Rectal smooth muscle tissue (tissue), 1 donor: ENCODE results near the gene EPS15.

Experiments used
- H3K27ac ChIP-seq: one replicate; pipeline ENCODE4 v1.7.0; 2013; ENCODE audit warnings: low read depth, low read length, inconsistent platforms
- H3K27me3 ChIP-seq: one replicate; pipeline ENCODE4 v1.7.0; 2013; ENCODE audit warnings: low read length; ENCODE audit not compliant: control insufficient read depth, insufficient read depth
- H3K36me3 ChIP-seq: one replicate; pipeline ENCODE4 v1.7.0; 2013; ENCODE audit warnings: low read length; ENCODE audit not compliant: control insufficient read depth, insufficient read depth
- H3K4me1 ChIP-seq: one replicate; pipeline ENCODE4 v1.7.0; 2013; ENCODE audit warnings: low read length; ENCODE audit not compliant: control insufficient read depth, insufficient read depth
- H3K4me3 ChIP-seq: one replicate; pipeline ENCODE4 v1.7.0; 2013; ENCODE audit warnings: low read length
- H3K9ac ChIP-seq: one replicate; pipeline ENCODE4 v1.7.0; 2013; ENCODE audit warnings: low read length

EPS15 gene

DNA sequence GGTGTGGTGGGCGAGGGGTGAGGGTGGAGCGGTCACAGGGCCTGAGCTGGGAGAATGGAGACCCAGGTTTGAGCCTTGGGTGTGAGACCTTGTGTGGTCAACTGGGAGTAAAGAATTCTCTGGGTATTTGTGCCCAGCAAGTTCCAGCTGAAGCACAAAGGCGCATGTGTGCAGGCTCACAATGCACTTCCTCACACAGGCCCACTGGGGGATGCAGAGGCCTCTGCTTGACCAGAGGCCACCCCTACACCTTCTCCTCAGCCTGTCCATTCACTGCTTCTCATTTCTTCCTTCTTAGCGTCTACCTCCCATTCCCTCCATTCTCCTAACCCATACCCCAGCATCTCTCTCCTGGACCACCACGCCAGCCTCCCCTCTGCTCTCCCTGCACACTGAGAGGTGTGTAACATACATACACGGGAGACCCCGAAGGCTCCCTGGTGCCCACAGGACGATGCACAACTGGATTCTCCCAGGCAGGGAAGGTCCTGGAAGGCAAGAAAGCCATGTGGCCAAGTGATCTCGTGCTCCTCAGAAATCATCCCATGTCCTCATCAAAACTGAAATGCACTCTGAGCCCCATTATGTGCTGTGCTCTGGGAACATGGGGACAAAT, 176.4 kb downstream of the EPS15 start:
- no peak overlapping the region for H3K9ac ChIP-seq

DNA sequence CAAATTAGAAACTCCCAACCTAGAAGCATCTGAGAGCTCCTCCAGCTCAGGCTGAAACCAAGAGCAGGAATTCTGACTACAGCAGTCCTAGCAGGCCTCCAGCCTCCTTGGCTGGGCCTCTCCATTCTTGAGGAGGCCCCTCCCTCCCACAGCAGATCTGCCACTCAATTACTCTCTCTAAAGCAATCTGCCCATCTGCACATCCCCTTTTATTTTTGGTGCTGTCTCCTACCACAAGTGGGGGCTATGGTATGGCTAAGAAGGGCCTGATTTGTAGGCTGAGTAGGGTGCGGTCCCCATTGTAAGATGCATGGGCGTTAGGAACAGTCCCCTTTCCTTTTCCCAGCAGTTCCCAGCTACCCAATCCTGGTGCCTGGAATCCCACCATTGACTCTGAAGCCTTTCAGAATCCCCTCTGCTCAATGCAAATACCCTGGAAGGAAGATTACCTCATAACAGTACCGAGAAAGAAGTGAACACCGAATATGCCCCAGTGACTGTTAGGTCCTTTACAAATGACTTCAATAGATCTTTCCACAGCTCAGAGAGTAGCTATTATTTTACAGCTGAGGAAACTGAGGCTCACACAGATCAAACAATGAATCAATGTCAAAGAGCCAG, 177.1 kb downstream of the EPS15 start:
- Histone ChIP-seq H3K4me1 (no peaks in the 10 kb centered on the region), H3K9ac (no peak overlapping the region), H3K4me3 (no peak overlapping the region), H3K36me3 (no peaks in the 10 kb centered on the region), H3K27ac (no peak overlapping the region), H3K27me3 (peaks cover 14% of the 10 kb centered on the region)

More for the DNA sequence above, 176.4 kb downstream of the EPS15 start:
- no peaks in the 10 kb centered on the region for H3K36me3 ChIP-seq
- no peak overlapping the region for H3K4me3 ChIP-seq
- no peak overlapping the region for H3K27ac ChIP-seq
- H3K4me1 ChIP-seq: no peaks in the 10 kb centered on the region
- H3K27me3 ChIP-seq: peaks cover 14% of the 10 kb centered on the region

DNA sequence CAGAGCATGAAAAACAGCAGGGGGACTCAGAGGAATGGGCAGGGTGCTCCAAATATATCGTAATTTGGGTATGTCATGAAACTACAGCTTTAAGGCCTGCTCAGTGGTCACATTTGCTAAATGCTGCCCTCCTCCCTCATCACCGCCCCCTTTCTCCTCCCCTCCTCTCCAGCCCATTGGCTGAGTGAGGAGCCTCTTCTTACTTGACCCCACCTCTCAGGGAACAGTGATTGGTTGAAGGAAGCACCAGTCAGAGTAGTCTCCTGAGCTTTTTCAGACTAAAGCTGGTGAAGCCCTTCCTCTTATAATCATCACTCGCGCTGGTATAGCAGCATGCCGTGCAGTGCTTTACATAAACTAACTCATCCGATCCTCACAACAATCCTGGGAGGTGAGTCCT, 178.7 kb downstream of the EPS15 start:
- H3K4me3 ChIP-seq: no peak overlapping the region
- peaks cover 13% of the 10 kb centered on the region for H3K27me3 ChIP-seq
- no peaks in the 10 kb centered on the region for H3K4me1 ChIP-seq
- H3K27ac ChIP-seq: no peak overlapping the region
- H3K36me3 ChIP-seq: no peaks in the 10 kb centered on the region
- no peak overlapping the region for H3K9ac ChIP-seq

DNA sequence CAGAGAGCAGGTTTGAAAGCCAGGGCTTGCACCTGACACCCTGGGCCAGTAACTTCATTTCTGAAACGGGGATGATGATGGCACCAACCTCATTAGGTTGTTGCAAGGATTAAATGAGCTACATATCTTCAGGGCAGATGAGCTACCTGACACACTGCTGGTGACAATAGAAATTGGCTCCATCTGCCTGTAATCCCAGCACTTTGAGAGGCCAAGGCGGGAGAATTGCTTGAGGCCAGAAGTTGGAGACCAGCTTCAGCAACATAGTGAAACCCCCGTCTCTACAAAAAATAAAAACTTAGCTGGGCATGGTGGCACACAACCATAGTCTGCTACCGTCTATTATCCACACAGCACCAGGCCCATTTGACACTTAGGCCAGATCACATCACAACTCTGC, 182.4 kb downstream of the EPS15 start:
- H3K27ac ChIP-seq: no peak overlapping the region
- no peak overlapping the region for H3K4me3 ChIP-seq
- H3K27me3 ChIP-seq: no peaks in the 10 kb centered on the region
- no peaks in the 10 kb centered on the region for H3K4me1 ChIP-seq
- no peaks in the 10 kb centered on the region for H3K36me3 ChIP-seq
- no peak overlapping the region for H3K9ac ChIP-seq

DNA sequence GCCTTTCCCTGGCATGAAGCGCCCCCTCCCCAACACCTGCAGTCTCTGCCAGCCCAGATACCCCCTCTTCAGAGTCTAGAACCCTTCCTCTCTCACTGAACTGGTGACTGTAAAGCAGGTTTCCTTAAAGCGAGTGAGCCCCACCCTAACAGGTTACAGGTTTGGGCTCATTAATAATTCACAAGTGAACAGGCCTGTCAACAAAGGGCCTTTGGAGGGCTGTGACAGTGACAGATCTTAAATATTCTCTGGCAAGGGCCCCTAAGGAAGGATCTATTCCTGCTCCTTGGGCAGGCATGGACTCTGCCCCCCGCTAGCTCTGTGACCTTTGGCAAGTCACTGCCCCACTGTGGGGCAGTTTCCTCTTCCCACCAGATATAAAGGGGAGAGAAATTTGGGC, 183.1 kb downstream of the EPS15 start:
- Histone ChIP-seq H3K36me3 (no peaks in the 10 kb centered on the region), H3K4me3 (no peak overlapping the region), H3K4me1 (no peaks in the 10 kb centered on the region), H3K9ac (no peak overlapping the region), H3K27ac (no peak overlapping the region), H3K27me3 (no peaks in the 10 kb centered on the region)

DNA sequence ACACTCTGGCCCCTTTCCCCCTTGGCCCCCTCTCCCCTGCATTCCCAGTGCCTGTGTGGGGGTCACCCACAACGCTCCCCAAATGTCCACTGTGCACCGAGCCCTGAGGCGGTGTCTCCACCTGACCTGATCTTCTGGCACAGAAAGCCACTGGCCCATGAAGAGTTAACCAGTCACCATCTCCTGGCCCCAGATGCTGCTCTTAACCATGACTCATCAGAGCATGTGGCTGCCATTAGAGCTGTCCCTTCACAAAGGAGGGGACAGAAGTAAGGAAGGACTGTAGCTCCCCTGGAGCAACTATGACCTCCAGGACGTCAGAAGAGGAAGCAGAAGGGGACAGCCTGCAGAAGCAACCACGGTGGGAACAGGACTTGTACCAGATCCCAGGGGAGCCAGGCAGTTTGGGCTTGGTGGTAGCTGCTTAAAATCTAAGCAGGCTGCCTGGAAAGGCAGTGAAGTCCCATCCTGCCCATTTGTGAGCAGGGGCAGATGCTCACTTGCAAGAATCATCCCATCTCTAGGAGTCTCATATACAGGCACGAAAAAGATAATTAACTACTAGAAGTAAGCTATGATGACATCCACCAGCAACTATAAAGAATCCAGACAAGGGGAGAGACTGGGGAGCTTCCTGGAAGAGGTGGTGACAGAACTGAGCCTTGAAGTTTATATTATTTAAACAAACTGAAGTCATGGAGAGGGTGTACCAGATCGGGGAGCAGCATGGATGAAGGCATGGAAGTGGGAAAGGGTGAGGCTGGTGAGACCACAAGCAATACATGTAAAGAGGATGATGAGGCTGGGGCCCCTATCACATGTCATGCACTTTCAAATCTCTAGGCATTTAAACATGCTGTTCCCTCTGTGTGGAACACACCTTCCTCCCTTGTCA, 187.6 kb downstream of the EPS15 start:
- Histone ChIP-seq H3K4me1 (no peaks in the 10 kb centered on the region), H3K36me3 (no peaks in the 10 kb centered on the region), H3K4me3 (no peak overlapping the region), H3K9ac (peak overlapping the region; percentile 45), H3K27ac (no peak overlapping the region), H3K27me3 (no peaks in the 10 kb centered on the region)

DNA sequence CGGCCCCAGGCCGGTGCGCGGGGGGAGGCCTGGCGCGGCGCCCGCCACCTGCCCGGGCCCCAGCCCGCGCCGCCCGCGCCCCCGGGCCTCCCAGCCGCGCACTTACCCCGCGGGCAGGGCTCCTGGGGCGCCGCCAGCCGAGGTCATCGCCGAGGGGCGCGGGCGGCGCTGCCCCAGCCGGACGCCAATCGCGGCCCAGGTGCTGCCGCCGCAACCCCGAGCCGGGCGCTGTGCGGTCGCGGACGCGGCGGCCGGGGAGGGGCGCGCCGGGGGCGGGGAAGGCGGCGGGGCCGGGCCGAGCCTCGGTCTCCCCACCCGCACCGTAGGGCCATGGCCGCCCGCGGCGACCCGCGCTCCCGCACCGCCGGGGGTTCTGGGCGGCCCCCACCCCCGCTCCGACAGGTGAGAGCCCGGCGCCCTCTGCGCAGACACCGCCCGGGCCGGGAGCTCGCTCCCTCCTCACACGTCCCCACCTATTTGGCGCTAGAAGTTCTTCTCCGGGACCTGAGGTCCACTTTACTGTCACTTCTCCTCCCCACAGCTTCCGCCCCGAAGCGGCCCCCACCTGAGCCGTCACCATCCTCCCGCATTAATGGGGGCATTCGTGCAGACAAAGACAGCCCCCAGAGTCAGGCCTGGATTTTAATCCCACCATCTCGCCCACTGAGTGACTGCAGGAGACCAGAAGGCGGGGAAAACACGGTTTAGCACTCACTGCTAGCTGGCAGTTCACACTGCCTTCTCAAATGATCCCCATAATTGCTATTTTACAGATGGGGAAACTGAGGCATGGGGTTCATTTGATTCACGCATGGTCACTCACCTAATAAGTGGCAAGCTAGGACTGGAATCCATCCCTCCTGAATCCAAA, 188.5 kb downstream of the EPS15 start, which contains the start of gene TTC39A:
TSS of gene TTC39A (minus strand) at position 232 of the 871 bp plus-strand sequence. CDS start at position 147, 85 bp downstream.
- Histone ChIP-seq H3K36me3 (no peaks in the 10 kb centered on the region), H3K27ac (no peak within 1 kb of the TSS), H3K27me3 (no peaks in the 10 kb centered on the region), H3K4me1 (no peaks in the 10 kb centered on the region), H3K9ac (peak within 1 kb of the TSS; percentile 45), H3K4me3 (peak within 1 kb of the TSS; percentile 69)

DNA sequence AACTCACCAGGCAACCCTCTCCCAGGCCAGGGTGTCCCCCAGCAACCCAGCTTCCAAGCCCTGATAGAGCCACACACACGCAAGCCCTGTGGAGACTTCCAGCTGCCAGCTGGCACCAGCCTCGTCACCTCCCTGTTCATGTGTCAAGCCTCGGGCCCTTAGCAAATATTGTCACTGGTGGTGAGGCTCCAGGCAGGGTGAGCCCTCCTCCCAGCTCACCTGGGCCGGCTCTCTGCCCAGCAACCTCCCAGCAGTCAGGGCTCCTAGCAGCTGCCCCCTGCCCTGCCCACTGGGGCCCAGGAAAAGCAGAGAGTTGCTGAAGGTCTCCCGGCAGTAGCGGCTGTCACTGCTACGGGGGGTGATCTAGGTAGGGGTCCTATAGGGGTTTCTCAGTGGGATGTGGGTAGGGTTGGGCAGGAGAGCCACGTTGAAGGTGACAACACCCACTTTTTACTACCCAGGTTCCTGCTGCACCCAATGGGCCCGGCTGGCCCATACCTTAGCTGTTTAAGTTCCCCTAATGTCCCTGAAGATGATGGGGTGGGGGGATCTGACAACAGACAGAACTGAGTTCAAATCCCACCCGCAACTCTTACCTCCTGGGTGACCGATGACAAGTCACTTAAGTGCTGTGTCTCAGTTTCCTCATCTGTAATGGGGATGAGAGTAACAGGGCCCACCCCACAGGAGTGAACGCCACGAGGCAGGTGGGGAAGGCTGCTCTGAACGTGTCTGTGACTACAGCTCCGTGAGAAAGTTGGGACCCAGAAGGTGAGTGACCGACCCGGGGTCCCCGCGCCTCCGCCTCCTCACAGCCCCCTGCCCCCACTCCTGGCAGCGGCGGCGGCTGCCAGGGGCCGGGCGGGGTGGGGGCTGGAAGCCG, 189.4 kb downstream of the EPS15 start:
- no peak overlapping the region for H3K9ac ChIP-seq
- H3K4me1 ChIP-seq: no peaks in the 10 kb centered on the region
- H3K36me3 ChIP-seq: no peaks in the 10 kb centered on the region
- no peak overlapping the region for H3K27ac ChIP-seq
- peak overlapping the region; percentile 32 for H3K4me3 ChIP-seq
- H3K27me3 ChIP-seq: no peaks in the 10 kb centered on the region

DNA sequence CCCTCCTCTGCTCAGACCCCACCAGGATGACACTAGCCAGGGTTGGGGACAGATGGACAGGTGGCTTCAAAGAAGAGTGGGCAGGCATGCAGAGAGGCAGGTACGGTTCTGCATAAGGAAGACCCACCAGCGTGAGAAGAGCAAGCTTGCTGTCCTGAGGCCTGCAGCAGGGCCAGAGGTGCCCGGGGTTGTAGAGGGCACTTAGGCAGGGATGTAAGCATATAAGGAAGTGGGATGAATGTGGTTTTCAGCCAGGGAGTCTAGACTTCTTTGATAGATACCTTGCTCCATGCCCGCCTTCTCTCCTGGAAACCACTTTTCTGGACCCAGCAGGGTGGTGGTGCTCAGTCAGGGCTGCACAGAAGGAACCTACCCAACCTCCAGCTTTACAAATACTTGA, 190.1 kb downstream of the EPS15 start:
- H3K4me3 ChIP-seq: no peak overlapping the region

DNA sequence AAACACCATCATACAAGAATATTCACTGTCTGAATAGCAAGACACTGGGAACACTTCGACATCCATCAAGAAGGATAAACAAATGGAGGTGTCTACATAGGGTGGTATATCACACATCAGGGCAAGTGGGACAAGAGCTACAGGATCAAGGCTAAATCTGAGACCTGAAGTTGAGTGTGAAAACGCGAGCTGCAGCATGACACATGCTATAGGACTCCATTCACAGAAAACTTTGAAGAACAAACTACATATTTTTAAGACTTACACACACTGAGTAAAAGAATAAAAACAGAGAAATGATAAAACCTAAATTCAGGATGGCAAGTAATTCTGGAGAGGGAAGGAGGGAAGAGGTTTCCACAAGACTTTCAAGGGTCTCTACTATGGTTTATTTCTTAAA, 190.8 kb downstream of the EPS15 start:
- Histone ChIP-seq H3K27ac (no peak overlapping the region), H3K27me3 (no peaks in the 10 kb centered on the region)

More for the DNA sequence above, 190.1 kb downstream of the EPS15 start:
- Histone ChIP-seq H3K27ac (no peak overlapping the region), H3K27me3 (no peaks in the 10 kb centered on the region), H3K36me3 (no peaks in the 10 kb centered on the region), H3K9ac (no peak overlapping the region), H3K4me1 (no peaks in the 10 kb centered on the region)

DNA sequence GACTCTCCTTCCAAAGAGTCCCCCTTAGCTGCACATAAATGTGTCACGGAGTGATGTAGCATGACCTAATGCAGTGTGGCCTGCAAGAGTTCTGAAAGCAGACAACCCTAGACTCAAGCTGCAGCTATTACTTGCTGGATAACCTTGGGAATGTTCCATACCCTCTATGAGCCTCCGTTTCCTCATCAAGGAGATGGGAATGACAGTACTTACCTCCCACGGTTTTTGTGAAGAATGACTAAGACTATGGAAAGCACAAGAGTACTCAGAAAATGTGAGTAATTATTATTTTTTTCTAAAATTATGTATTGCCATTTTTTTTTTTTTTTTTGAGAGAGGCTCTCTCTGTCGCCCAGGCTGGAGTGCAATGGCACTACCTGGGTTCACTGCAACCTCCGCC, 191.7 kb downstream of the EPS15 start:
- Histone ChIP-seq H3K27me3 (no peaks in the 10 kb centered on the region), H3K4me3 (no peak overlapping the region), H3K4me1 (no peaks in the 10 kb centered on the region), H3K36me3 (no peaks in the 10 kb centered on the region), H3K9ac (no peak overlapping the region), H3K27ac (no peak overlapping the region)

More for the DNA sequence above, 190.8 kb downstream of the EPS15 start:
- H3K4me3 ChIP-seq: no peak overlapping the region
- H3K9ac ChIP-seq: no peak overlapping the region
- H3K36me3 ChIP-seq: no peaks in the 10 kb centered on the region
- no peaks in the 10 kb centered on the region for H3K4me1 ChIP-seq
